Esophagus squamous epithelium (tissue), 5 donors: ENCODE data around the gene CAVIN2. TPM values are rescaled to one million over a fixed set of nuclear protein-coding genes. Genes with fewer than 3 reads are reported as not detected.

Experiments
- DNase-seq: peaks from one replicate; lab custom pipeline; 2025; lab: John Stamatoyannopoulos, UW
- H3K27ac ChIP-seq, 4 donors: fragments of 200-600 bp; sonication (generic); one replicate each; pipeline ENCODE4 v1.5.1; 2016 to 2019; ENCODE audit warnings: mild to moderate bottlenecking in 1 of 4
- H3K27me3 ChIP-seq, 4 donors: fragments of 200-600 bp; sonication (generic); 1 replicate in 3 of 4; 2 replicates in 1 of 4; pipeline versions ENCODE4 v1.5.1 to v1.6.0; 2017 to 2021; ENCODE audit warnings: antibody characterized with exemption in 1 of 4
- H3K36me3 ChIP-seq, 3 donors: fragments of 200-600 bp; sonication (generic); one replicate each; pipeline ENCODE4 v1.5.1; 2016 to 2019
- H3K4me1 ChIP-seq, 3 donors: fragments of 200-600 bp; sonication (generic); one replicate each; pipeline ENCODE4 v1.5.1; 2017 to 2019
- H3K4me3 ChIP-seq, 4 donors: fragments of 200-600 bp; sonication (generic); 1 replicate in 3 of 4; 2 replicates in 1 of 4; pipeline ENCODE4 v1.5.1; 2016 to 2019; ENCODE audit warnings: mild to moderate bottlenecking in 2 of 4, moderate library complexity in 1 of 4
- H3K9me3 ChIP-seq, 3 donors: fragments of 200-600 bp; sonication (generic); one replicate each; pipeline ENCODE4 v1.5.1; 2016 to 2019
- POLR2A ChIP-seq, 4 donors: fragments of 450-650 bp; IDR thresholded peaks; one replicate each; pipeline ENCODE4 v1.6.1; 2017; ENCODE audit warnings: antibody characterized with exemption in 4 of 4, mild to moderate bottlenecking in 4 of 4, moderate library complexity in 3 of 4
- WGBS, 2 donors: methylation state at CpG; one replicate each; pipeline ENCODE4 v1.1.5; 2018; 5-methylcytosine and 5-hydroxymethylcytosine counted together
- intact Hi-C: fragments of 100-400 bp; cut with DNase I; formaldehyde crosslinking; loops from one replicate; pipeline ENCODE4 v1.15.0; 2022
- total RNA-seq, 4 donors: library from RNA; depleted of rRNA; stranded (reverse); fragments of >200 nt; gene quantifications; one replicate each; pipeline ENCODE4 v1.1.0, GENCODE V29; 2016
- TF ChIP-seq, protein P1 (sequence below), 6 experiments: fragments of 450-650 bp in 4 of 6; fragments of 200-600 bp in 2 of 6; sonication (generic) in 2 of 6; IDR thresholded peaks; one replicate each; pipeline ENCODE4 v1.5.1; 2016 to 2019; ENCODE audit warnings: antibody characterized with exemption in 6 of 6, mild to moderate bottlenecking in 4 of 6, moderate library complexity in 4 of 6
- donor health status: DM: yes; HTN: yes; CAD: no.

Gene CAVIN2
- total RNA-seq, 4 donors from 2014 or later = 12.4 to 50.7 (median 16.6) TPM

DNA sequence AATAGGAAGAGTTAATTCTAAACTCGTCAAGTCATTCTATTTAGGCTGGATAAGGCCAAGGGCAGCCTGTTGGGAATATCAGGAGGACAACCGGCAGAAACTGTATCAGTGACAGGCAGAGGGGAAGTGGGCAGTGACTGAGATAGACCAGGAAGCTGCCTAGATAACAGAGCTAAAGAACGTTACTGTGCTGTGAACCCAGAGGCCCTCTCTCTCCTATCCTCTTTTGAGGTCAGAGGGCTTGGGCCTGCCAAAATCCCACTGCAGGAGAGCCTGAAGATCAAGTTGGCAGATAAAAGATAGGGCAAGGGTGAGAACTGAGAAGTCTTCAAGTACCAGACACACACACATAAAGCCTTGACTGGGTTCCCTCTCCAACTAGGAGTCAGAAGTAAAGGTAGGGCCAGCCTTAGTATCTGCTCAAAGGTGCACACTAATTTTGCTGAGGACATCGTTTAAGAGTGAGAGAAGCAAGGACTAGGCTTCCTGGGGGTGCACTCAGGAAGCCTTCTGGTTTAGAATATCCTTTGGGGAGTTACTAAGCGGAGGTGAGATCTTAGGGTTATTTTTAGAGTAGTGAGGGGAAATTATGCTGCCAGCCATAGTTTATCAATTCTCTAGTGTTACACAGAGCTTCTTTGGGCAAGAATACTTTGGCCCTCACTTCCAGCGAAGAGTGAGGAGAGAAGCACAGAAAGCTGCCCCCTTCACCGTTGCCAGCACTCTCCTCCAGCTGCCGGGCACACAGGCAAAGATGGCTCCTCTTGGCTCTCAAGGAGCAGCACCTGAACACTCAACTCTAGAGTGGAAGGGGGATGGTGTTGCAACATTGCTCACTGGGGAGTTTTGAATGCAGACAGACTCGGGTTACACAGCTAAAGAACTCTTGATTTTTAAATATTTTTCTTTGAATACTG, 9.8 kb downstream of the CAVIN2 start:
- 54 to 71% methylated on average over 9 of the region's 9 CpGs for WGBS, 2 donors
- H3K4me3 ChIP-seq = no peak overlapping the region
- H3K9me3 ChIP-seq = no peaks in the 10 kb centered on the region
- TF ChIP-seq, protein P1, sequence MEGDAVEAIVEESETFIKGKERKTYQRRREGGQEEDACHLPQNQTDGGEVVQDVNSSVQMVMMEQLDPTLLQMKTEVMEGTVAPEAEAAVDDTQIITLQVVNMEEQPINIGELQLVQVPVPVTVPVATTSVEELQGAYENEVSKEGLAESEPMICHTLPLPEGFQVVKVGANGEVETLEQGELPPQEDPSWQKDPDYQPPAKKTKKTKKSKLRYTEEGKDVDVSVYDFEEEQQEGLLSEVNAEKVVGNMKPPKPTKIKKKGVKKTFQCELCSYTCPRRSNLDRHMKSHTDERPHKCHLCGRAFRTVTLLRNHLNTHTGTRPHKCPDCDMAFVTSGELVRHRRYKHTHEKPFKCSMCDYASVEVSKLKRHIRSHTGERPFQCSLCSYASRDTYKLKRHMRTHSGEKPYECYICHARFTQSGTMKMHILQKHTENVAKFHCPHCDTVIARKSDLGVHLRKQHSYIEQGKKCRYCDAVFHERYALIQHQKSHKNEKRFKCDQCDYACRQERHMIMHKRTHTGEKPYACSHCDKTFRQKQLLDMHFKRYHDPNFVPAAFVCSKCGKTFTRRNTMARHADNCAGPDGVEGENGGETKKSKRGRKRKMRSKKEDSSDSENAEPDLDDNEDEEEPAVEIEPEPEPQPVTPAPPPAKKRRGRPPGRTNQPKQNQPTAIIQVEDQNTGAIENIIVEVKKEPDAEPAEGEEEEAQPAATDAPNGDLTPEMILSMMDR (IDR thresholded peaks at IDR 0.05) = no peak
- TF ChIP-seq POLR2A (IDR thresholded peaks at IDR 0.05) = no peak
- no peaks in the 10 kb centered on the region for H3K27me3 ChIP-seq
- intact Hi-C loops = no loop called here
- DNase-seq = no peak
- peaks cover 0 to 64% (median 18%) of the 10 kb centered on the region in 3 donors for H3K4me1 ChIP-seq
- H3K36me3 ChIP-seq = peaks cover 0 to 41% (median 6%) of the 10 kb centered on the region in 3 donors
- H3K27ac ChIP-seq = peak overlapping the region in 3 of 4 donors; percentile 18 to 42 (median 28)

DNA sequence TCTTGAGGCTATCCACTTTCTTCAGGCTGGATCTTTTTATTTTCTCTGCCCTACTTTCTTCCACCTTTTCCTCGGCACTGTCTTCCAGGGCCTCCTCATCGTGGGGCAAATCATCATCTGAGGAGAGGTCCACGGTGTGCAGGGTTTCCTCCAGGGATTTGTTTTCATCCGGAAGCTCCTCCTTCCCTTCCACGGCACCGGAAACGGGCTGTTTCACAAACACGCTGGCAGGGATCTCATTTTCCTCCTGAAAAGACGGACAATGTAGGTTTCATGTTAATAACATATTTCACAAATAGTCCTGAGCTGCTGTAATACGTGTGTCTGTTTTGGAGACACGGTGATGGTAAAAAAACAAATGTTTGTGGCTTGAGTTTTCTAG, 10.4 kb downstream of the CAVIN2 start:
- Histone ChIP-seq H3K4me3 (no peak overlapping the region), H3K36me3 (peaks cover 0 to 41% (median 6%) of the 10 kb centered on the region in 3 donors)

DNA sequence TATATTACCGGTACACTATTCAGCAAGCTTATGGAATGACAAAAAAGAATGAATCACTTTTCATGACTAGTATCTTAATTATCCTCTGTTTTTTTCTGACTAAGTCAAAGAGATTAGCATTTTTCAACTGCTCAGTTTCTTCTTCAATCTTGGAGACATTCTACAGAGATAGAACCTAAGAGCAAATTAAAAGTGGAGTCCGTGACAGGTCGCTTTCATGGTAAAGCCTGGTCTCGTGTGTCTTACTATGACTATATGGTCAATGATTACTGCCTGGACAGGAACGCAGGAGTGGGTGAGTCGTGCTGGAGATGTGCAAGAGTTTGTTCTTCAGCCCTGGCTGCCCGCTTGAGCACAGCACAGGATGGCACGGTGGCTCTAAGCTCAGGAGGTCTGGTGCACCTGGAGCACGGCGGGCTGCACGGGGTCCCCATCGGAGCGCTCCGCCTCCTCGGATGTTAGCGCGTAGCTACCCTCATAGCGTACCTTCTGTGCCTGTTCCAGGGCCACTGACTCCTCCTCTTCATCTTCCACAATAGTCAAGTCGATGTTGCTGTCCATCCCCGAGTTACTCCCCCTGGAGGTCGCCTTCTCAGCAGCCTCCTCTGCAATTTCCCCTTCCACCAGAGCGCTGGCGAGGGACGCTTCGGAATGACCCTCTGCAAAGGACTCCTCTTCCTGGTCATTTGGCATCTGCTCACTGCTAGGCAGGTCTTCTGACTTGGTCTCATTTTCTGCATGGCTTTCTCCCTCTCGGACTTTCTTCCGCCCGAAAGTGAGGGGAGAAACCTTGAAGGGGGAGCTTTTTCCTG, 11.1 kb downstream of the CAVIN2 start:
- 90 to 91% methylated on average over 20 to 27 of the region's 28 CpGs for WGBS, 2 donors
- intact Hi-C loops = no loop called here

More for the DNA sequence above, 10.4 kb downstream of the CAVIN2 start:
- TF ChIP-seq POLR2A (IDR thresholded peaks at IDR 0.05) = no peak
- TF ChIP-seq, protein P1 (IDR thresholded peaks at IDR 0.05) = no peak
- Histone ChIP-seq H3K4me1 (peaks cover 0 to 59% (median 12%) of the 10 kb centered on the region in 3 donors), H3K27ac (peak overlapping the region in 2 of 4 donors; percentile 18 to 42), H3K27me3 (no peaks in the 10 kb centered on the region), H3K9me3 (no peaks in the 10 kb centered on the region)
- no peak for DNase-seq
- intact Hi-C loops = no loop called here
- 79 to 82% methylated on average over 11 of the region's 11 CpGs for WGBS, 2 donors

DNA sequence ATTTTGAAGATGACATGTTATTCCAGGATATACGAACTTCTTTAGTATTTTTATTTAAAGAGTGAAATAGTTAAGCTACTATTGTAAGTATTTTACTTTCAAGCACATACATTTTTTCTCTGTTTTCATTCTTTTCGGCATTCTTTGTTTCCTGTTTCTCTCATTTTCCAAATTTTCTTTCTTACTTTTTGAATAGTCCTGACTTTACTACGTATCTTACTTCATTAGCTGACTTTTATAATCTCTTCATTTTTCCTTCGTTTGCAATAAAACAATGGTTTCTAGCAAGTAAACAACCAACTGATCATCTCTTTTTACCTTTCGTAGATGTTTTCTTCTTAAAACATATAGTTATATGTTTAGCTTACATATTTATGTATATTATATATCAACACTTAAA, 11.8 kb downstream of the CAVIN2 start:
- no peak for DNase-seq
- intact Hi-C loops = no loop called here
- H3K4me1 ChIP-seq = peaks cover 0 to 54% (median 6%) of the 10 kb centered on the region in 3 donors

More for the DNA sequence above, 11.1 kb downstream of the CAVIN2 start:
- Histone ChIP-seq H3K9me3 (no peaks in the 10 kb centered on the region), H3K4me3 (no peak overlapping the region), H3K27me3 (no peaks in the 10 kb centered on the region), H3K27ac (peak overlapping the region in 1 of 4 donors; percentile 18), H3K36me3 (peaks cover 0 to 41% (median 6%) of the 10 kb centered on the region in 3 donors), H3K4me1 (peaks cover 0 to 59% (median 7%) of the 10 kb centered on the region in 3 donors)
- no peak for DNase-seq
- TF ChIP-seq, protein P1 (IDR thresholded peaks at IDR 0.05) = no peak
- TF ChIP-seq POLR2A (IDR thresholded peaks at IDR 0.05) = no peak

More for the DNA sequence above, 11.8 kb downstream of the CAVIN2 start:
- TF ChIP-seq, protein P1 (IDR thresholded peaks at IDR 0.05) = no peak
- TF ChIP-seq POLR2A (IDR thresholded peaks at IDR 0.05) = no peak
- peaks cover 0 to 41% (median 6%) of the 10 kb centered on the region in 3 donors for H3K36me3 ChIP-seq
- H3K27me3 ChIP-seq = no peaks in the 10 kb centered on the region
- 80 to 89% methylated on average over 5 of the region's 5 CpGs for WGBS, 2 donors
- H3K9me3 ChIP-seq = no peaks in the 10 kb centered on the region
- H3K27ac ChIP-seq = no peak overlapping the region
- no peak overlapping the region for H3K4me3 ChIP-seq
